Measurements from ENCODE around the gene HNRNPLL. TPM values are rescaled to one million over a fixed set of nuclear protein-coding genes. Genes with fewer than 3 reads are reported as not detected.

HNRNPLL gene
- total RNA-seq, 1 donor from 2014 or later, result 55.9 TPM

GRCh38 chr2:38521835-38522234, 80.9 kb downstream of the HNRNPLL start:
- H3K4me2 ChIP-seq (ENCODE audit: low read length), result no peak overlapping the region

GRCh38 chr2:38517284-38517683, 85.4 kb downstream of the HNRNPLL start:
- Mint-ChIP-seq H3K4me1 (ENCODE audit: low read depth, unreplicated experiment) (peaks cover 12% of the 10 kb centered on the region), H3K27ac (ENCODE audit: unreplicated experiment) (no peak overlapping the region), H3K36me3 (ENCODE audit: low read depth, unreplicated experiment) (no peaks in the 10 kb centered on the region), H3K4me3 (ENCODE audit: unreplicated experiment) (no peak overlapping the region), H3K9me3 (ENCODE audit: unreplicated experiment) (no peaks in the 10 kb centered on the region), H3K27me3 (ENCODE audit: low read depth, unreplicated experiment) (peaks cover 13% of the 10 kb centered on the region)
- no peaks in the 10 kb centered on the region for H4K20me1 ChIP-seq (ENCODE audit: insufficient read depth, low read length)
- TF ChIP-seq CTCF (IDR thresholded peaks at IDR 0.05; ENCODE audit: insufficient read depth, low read depth, low read length), result no peak
- no peak for TF ChIP-seq EZH2 (IDR thresholded peaks at IDR 0.05; ENCODE audit: insufficient read depth, low read length)
- peaks cover 9% of the 10 kb centered on the region for H3K4me1 ChIP-seq (ENCODE audit: insufficient read depth, low read length)
- no peak for FAIRE-seq
- peaks cover 14% of the 10 kb centered on the region for H3K27me3 ChIP-seq (ENCODE audit: insufficient read depth, low read length)
- H3K9me3 ChIP-seq (ENCODE audit: insufficient read depth, low read depth, low read length), result no peaks in the 10 kb centered on the region
- H3K4me2 ChIP-seq (ENCODE audit: low read length), result no peak overlapping the region
- no peak overlapping the region for H2AFZ ChIP-seq (ENCODE audit: low read depth, low read length)
- no peaks in the 10 kb centered on the region for H3K79me2 ChIP-seq (ENCODE audit: insufficient read depth, low read length)
- H3K9ac ChIP-seq (ENCODE audit: low read length), result no peak overlapping the region
- no peak overlapping the region for H3K27ac ChIP-seq (ENCODE audit: low read depth, low read length)
- H3K36me3 ChIP-seq (ENCODE audit: insufficient read depth, low read length), result no peaks in the 10 kb centered on the region
- H3K4me3 ChIP-seq (ENCODE audit: insufficient read depth, low read depth, low read length), result no peak overlapping the region
- no peak for DNase-seq (ENCODE audit: low read depth)

More at GRCh38 chr2:38521835-38522234, 80.9 kb downstream of the HNRNPLL start:
- H3K4me1 Mint-ChIP-seq (ENCODE audit: low read depth, unreplicated experiment), result no peaks in the 10 kb centered on the region
- DNase-seq (ENCODE audit: low read depth) (no peak), FAIRE-seq (no peak)
- Histone ChIP-seq H3K27me3 (ENCODE audit: insufficient read depth, low read length) (peaks cover 18% of the 10 kb centered on the region), H3K4me1 (ENCODE audit: insufficient read depth, low read length) (no peaks in the 10 kb centered on the region), H3K4me3 (ENCODE audit: insufficient read depth, low read depth, low read length) (no peak overlapping the region), H3K36me3 (ENCODE audit: insufficient read depth, low read length) (no peaks in the 10 kb centered on the region), H2AFZ (ENCODE audit: low read depth, low read length) (no peak overlapping the region), H3K9ac (ENCODE audit: low read length) (no peak overlapping the region), H3K9me3 (ENCODE audit: insufficient read depth, low read depth, low read length) (no peaks in the 10 kb centered on the region), H4K20me1 (ENCODE audit: insufficient read depth, low read length) (no peaks in the 10 kb centered on the region), H3K27ac (ENCODE audit: low read depth, low read length) (no peak overlapping the region), H3K79me2 (ENCODE audit: insufficient read depth, low read length) (no peaks in the 10 kb centered on the region)
- no peaks in the 10 kb centered on the region for H3K9me3 Mint-ChIP-seq (ENCODE audit: unreplicated experiment)
- H3K36me3 Mint-ChIP-seq (ENCODE audit: low read depth, unreplicated experiment), result no peaks in the 10 kb centered on the region
- no peak overlapping the region for H3K4me3 Mint-ChIP-seq (ENCODE audit: unreplicated experiment)
- TF ChIP-seq CTCF (IDR thresholded peaks at IDR 0.05; ENCODE audit: insufficient read depth, low read depth, low read length), result no peak
- TF ChIP-seq EZH2 (IDR thresholded peaks at IDR 0.05; ENCODE audit: insufficient read depth, low read length), result no peak
- H3K27ac Mint-ChIP-seq (ENCODE audit: unreplicated experiment), result no peak overlapping the region
- H3K27me3 Mint-ChIP-seq (ENCODE audit: low read depth, unreplicated experiment), result peaks cover 19% of the 10 kb centered on the region

- H3K4me1 Mint-ChIP-seq (ENCODE audit: low read depth, unreplicated experiment), result peaks cover 12% of the 10 kb centered on the region
- DNase-seq (ENCODE audit: low read depth) (no peak), FAIRE-seq (no peak)
- H3K27ac ChIP-seq (ENCODE audit: low read depth, low read length), result no peak overlapping the region
- no peaks in the 10 kb centered on the region for H3K36me3 ChIP-seq (ENCODE audit: insufficient read depth, low read length)
- peaks cover 14% of the 10 kb centered on the region for H3K27me3 ChIP-seq (ENCODE audit: insufficient read depth, low read length)
- no peaks in the 10 kb centered on the region for H3K79me2 ChIP-seq (ENCODE audit: insufficient read depth, low read length)
- no peak overlapping the region for H3K27ac Mint-ChIP-seq (ENCODE audit: unreplicated experiment)
- H3K36me3 Mint-ChIP-seq (ENCODE audit: low read depth, unreplicated experiment), result no peaks in the 10 kb centered on the region
- H4K20me1 ChIP-seq (ENCODE audit: insufficient read depth, low read length), result no peaks in the 10 kb centered on the region
- H3K4me3 ChIP-seq (ENCODE audit: insufficient read depth, low read depth, low read length), result no peak overlapping the region
- no peak overlapping the region for H3K9ac ChIP-seq (ENCODE audit: low read length)
- H3K4me1 ChIP-seq (ENCODE audit: insufficient read depth, low read length), result peaks cover 9% of the 10 kb centered on the region
- no peak overlapping the region for H2AFZ ChIP-seq (ENCODE audit: low read depth, low read length)
- H3K9me3 ChIP-seq (ENCODE audit: insufficient read depth, low read depth, low read length), result no peaks in the 10 kb centered on the region
- H3K4me2 ChIP-seq (ENCODE audit: low read length), result no peak overlapping the region
- H3K4me3 Mint-ChIP-seq (ENCODE audit: unreplicated experiment), result no peak overlapping the region
- H3K9me3 Mint-ChIP-seq (ENCODE audit: unreplicated experiment), result no peaks in the 10 kb centered on the region
- H3K27me3 Mint-ChIP-seq (ENCODE audit: low read depth, unreplicated experiment), result peaks cover 10% of the 10 kb centered on the region
- no peak for TF ChIP-seq EZH2 (IDR thresholded peaks at IDR 0.05; ENCODE audit: insufficient read depth, low read length)
Observed at GRCh38 chr2:38516526-38516925, 86.2 kb downstream of the HNRNPLL start.

Data from astrocyte (in vitro differentiated cells and primary cell).